Suppressor macrophage treated with lipopolysaccharide for 1 hour (primary cell): ENCODE data around the gene AKAP8.

Experiments used
- DNase-seq, 3 donors: peaks; one replicate each; pipeline ENCODE4 v3.0.0-alpha.2; 2020 to 2022

Gene AKAP8

GRCh38 chr19:15330801-15331418 is 48.7 kb downstream of the AKAP8 start:
- DNase-seq, result peak; percentile 68 to 71 (median 68)

GRCh38 chr19:15328312-15328711 is 51.3 kb downstream of the AKAP8 start:
- DNase-seq, result no peak

GRCh38 chr19:15324791-15325519 is 54.6 kb downstream of the AKAP8 start:
- no peak for DNase-seq

- DNase-seq, result peak; percentile 31 to 81 (median 59)
Measured at GRCh38 chr19:15323496-15324235, 55.9 kb downstream of the AKAP8 start.

GRCh38 chr19:15321739-15322138 is 57.8 kb downstream of the AKAP8 start:
- DNase-seq, result no peak

GRCh38 chr19:15320116-15320515 is 59.5 kb downstream of the AKAP8 start:
- DNase-seq, result no peak

GRCh38 chr19:15318241-15318691 is 61.3 kb downstream of the AKAP8 start:
- peak; percentile 84 to 92 (median 87) for DNase-seq

GRCh38 chr19:15317392-15318071 is 62.1 kb downstream of the AKAP8 start:
- no peak for DNase-seq

- peak; percentile 62 to 85 (median 80) for DNase-seq
Measured at GRCh38 chr19:15316498-15316897, 63.1 kb downstream of the AKAP8 start.

- DNase-seq, result no peak
Measured at GRCh38 chr19:15315101-15315500, 64.5 kb downstream of the AKAP8 start.

GRCh38 chr19:15313649-15314279 is 65.8 kb downstream of the AKAP8 start:
- no peak for DNase-seq

GRCh38 chr19:15307169-15307568 is 72.4 kb downstream of the AKAP8 start:
- no peak for DNase-seq

GRCh38 chr19:15305582-15306334 is 73.8 kb downstream of the AKAP8 start:
- no peak for DNase-seq

- no peak for DNase-seq
Measured at GRCh38 chr19:15304140-15304705, 75.4 kb downstream of the AKAP8 start.
